ENCODE results near the gene CACNG7. TPM values are rescaled to one million over a fixed set of nuclear protein-coding genes. Genes with fewer than 3 reads are reported as not detected.

CACNG7 gene
- total and polyA plus RNA-seq, 4 donors: not detected

- peaks cover 0 to 14% (median 0%) of the 10 kb centered on the region in 4 donors for H3K9me3 ChIP-seq (ENCODE audit: control insufficient read depth in 4 of 4, insufficient read depth in 3 of 4, low read length in 3 of 4)
- H3K27ac ChIP-seq (ENCODE audit: low read depth in 1 of 2, low read length in 1 of 2): no peak overlapping the region
- H3K36me3 ChIP-seq (ENCODE audit: control insufficient read depth in 4 of 4, insufficient read depth in 4 of 4, low read length in 4 of 4): no peaks in the 10 kb centered on the region
- H3K4me1 ChIP-seq (ENCODE audit: control insufficient read depth in 5 of 5, insufficient read depth in 5 of 5, low read length in 5 of 5): peaks cover 0 to 22% (median 3%) of the 10 kb centered on the region in 5 donors
- no peak overlapping the region for H3K9ac ChIP-seq (ENCODE audit: insufficient read depth in 1 of 2, low read length in 2 of 2)
- ATAC-seq (ENCODE audit: insufficient read depth, low FRiP score) (no peak), DNase-seq (peak in 2 of 3 donors; percentile 15 to 26)
- no peak overlapping the region for H3K4me3 ChIP-seq
- TF ChIP-seq, protein P1, sequence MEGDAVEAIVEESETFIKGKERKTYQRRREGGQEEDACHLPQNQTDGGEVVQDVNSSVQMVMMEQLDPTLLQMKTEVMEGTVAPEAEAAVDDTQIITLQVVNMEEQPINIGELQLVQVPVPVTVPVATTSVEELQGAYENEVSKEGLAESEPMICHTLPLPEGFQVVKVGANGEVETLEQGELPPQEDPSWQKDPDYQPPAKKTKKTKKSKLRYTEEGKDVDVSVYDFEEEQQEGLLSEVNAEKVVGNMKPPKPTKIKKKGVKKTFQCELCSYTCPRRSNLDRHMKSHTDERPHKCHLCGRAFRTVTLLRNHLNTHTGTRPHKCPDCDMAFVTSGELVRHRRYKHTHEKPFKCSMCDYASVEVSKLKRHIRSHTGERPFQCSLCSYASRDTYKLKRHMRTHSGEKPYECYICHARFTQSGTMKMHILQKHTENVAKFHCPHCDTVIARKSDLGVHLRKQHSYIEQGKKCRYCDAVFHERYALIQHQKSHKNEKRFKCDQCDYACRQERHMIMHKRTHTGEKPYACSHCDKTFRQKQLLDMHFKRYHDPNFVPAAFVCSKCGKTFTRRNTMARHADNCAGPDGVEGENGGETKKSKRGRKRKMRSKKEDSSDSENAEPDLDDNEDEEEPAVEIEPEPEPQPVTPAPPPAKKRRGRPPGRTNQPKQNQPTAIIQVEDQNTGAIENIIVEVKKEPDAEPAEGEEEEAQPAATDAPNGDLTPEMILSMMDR (IDR thresholded peaks at IDR 0.05; ENCODE audit: control extremely low read depth, extremely low read depth): no peak
- WGBS, 2 donors: 3 to 6% methylated on average over 54 of the region's 54 CpGs
- peaks cover 0 to 45% (median 43%) of the 10 kb centered on the region in 3 donors for H3K27me3 ChIP-seq (ENCODE audit: control insufficient read depth in 3 of 3, insufficient read depth in 3 of 3, low read length in 2 of 3)
Measured at GRCh38 chr19:53977991-53978731, 69.1 kb downstream of the CACNG7 start.

- 4 to 6% methylated on average over 18 to 19 of the region's 19 CpGs for WGBS, 2 donors
- H3K9ac ChIP-seq (ENCODE audit: insufficient read depth in 1 of 2, low read length in 2 of 2): no peak overlapping the region
- H3K4me1 ChIP-seq (ENCODE audit: control insufficient read depth in 5 of 5, insufficient read depth in 5 of 5, low read length in 5 of 5): peaks cover 0 to 22% (median 3%) of the 10 kb centered on the region in 5 donors
- no peaks in the 10 kb centered on the region for H3K36me3 ChIP-seq (ENCODE audit: control insufficient read depth in 4 of 4, insufficient read depth in 4 of 4, low read length in 4 of 4)
- no peak overlapping the region for H3K27ac ChIP-seq (ENCODE audit: low read depth in 1 of 2, low read length in 1 of 2)
- H3K4me3 ChIP-seq: no peak overlapping the region
- H3K9me3 ChIP-seq (ENCODE audit: control insufficient read depth in 4 of 4, insufficient read depth in 3 of 4, low read length in 3 of 4): peaks cover 0 to 20% (median 0%) of the 10 kb centered on the region in 4 donors
- no peak for DNase-seq
- peaks cover 0 to 55% (median 53%) of the 10 kb centered on the region in 3 donors for H3K27me3 ChIP-seq (ENCODE audit: control insufficient read depth in 3 of 3, insufficient read depth in 3 of 3, low read length in 2 of 3)
- TF ChIP-seq, protein P1 (IDR thresholded peaks at IDR 0.05; ENCODE audit: control extremely low read depth, extremely low read depth): no peak
- no peak for ATAC-seq (ENCODE audit: insufficient read depth, low FRiP score)
Measured at GRCh38 chr19:53978975-53979801, 70.1 kb downstream of the CACNG7 start.

- Histone ChIP-seq H3K27ac (ENCODE audit: low read depth in 1 of 2, low read length in 1 of 2) (peak overlapping the region; percentile 18 to 22), H3K4me3 (no peak overlapping the region), H3K9ac (ENCODE audit: insufficient read depth in 1 of 2, low read length in 2 of 2) (no peak overlapping the region), H3K36me3 (ENCODE audit: control insufficient read depth in 4 of 4, insufficient read depth in 4 of 4, low read length in 4 of 4) (no peaks in the 10 kb centered on the region), H3K4me1 (ENCODE audit: control insufficient read depth in 5 of 5, insufficient read depth in 5 of 5, low read length in 5 of 5) (peaks cover 0 to 22% (median 3%) of the 10 kb centered on the region in 5 donors), H3K9me3 (ENCODE audit: control insufficient read depth in 4 of 4, insufficient read depth in 3 of 4, low read length in 3 of 4) (peaks cover 0 to 20% (median 0%) of the 10 kb centered on the region in 4 donors), H3K27me3 (ENCODE audit: control insufficient read depth in 3 of 3, insufficient read depth in 3 of 3, low read length in 2 of 3) (peaks cover 0 to 69% (median 54%) of the 10 kb centered on the region in 3 donors)
- TF ChIP-seq, protein P1 (IDR thresholded peaks at IDR 0.05; ENCODE audit: control extremely low read depth, extremely low read depth): no peak
- no peak for ATAC-seq (ENCODE audit: insufficient read depth, low FRiP score)
- WGBS, 2 donors: 34 to 35% methylated on average over 20 of the region's 20 CpGs
- DNase-seq: no peak
Measured at GRCh38 chr19:53980539-53981375, 71.7 kb downstream of the CACNG7 start.

Data from lung (tissue), 12 donors.